ENCODE data around the gene H2AZ1. TPM values are rescaled to one million over a fixed set of nuclear protein-coding genes. Genes with fewer than 3 reads are reported as not detected.
"Not testable (repeated sequence)": the region's sequence is repeated elsewhere in the genome, so short reads cannot be mapped to it uniquely, and the experiment has no call there.

H2AZ1 gene
- total RNA-seq, 2 donors from 2014 or later, result 417 to 443 TPM

GRCh38 chr4:99961711-99962110, 11.6 kb upstream of the H2AZ1 start:
- H3K36me3 Mint-ChIP-seq (ENCODE audit: insufficient read depth in 2 of 2), result peaks cover 5% of the 10 kb centered on the region in 2 donors
- no peak for DNase-seq
- H3K4me3 Mint-ChIP-seq, result no peak overlapping the region
- peaks cover 5% of the 10 kb centered on the region in 2 donors for H3K9me3 Mint-ChIP-seq
- H3K27ac Mint-ChIP-seq, result no peak overlapping the region
- no peak for ATAC-seq (replicated peaks in 1 of 2)
- H3K4me1 Mint-ChIP-seq (ENCODE audit: low read depth), result no peaks in the 10 kb centered on the region
- no peaks in the 10 kb centered on the region for H3K27me3 Mint-ChIP-seq (ENCODE audit: low read depth)

GRCh38 chr4:99960648-99961047, 10.6 kb upstream of the H2AZ1 start:
- H3K4me3 Mint-ChIP-seq, result no peak overlapping the region
- no peak for DNase-seq
- no peaks in the 10 kb centered on the region for H3K4me1 Mint-ChIP-seq (ENCODE audit: low read depth)
- H3K27ac Mint-ChIP-seq, result no peak overlapping the region
- no peaks in the 10 kb centered on the region for H3K27me3 Mint-ChIP-seq (ENCODE audit: low read depth)
- H3K36me3 Mint-ChIP-seq (ENCODE audit: insufficient read depth in 2 of 2), result peaks cover 5 to 9% of the 10 kb centered on the region in 2 donors
- peaks cover 7% of the 10 kb centered on the region in 2 donors for H3K9me3 Mint-ChIP-seq
- no peak for ATAC-seq (replicated peaks in 1 of 2)

GRCh38 chr4:99958207-99958606, 8.1 kb upstream of the H2AZ1 start:
- not testable (repeated sequence) for H3K4me1 Mint-ChIP-seq (ENCODE audit: low read depth); H3K4me3 Mint-ChIP-seq

GRCh38 chr4:99950913-99951254, 809 bp upstream of the H2AZ1 start:
- H3K27ac Mint-ChIP-seq, result no peak overlapping the region
- DNase-seq (no peak), ATAC-seq (replicated peaks in 1 of 2) (no peak)
- peaks cover 4 to 15% of the 10 kb centered on the region in 2 donors for H3K36me3 Mint-ChIP-seq (ENCODE audit: insufficient read depth in 2 of 2)
- peaks cover 22% of the 10 kb centered on the region for H3K4me1 Mint-ChIP-seq (ENCODE audit: low read depth)
- H3K27me3 Mint-ChIP-seq (ENCODE audit: low read depth), result no peaks in the 10 kb centered on the region
- H3K9me3 Mint-ChIP-seq, result peaks cover 2% of the 10 kb centered on the region in 2 donors
- no peak overlapping the region for H3K4me3 Mint-ChIP-seq

More at GRCh38 chr4:99958207-99958606, 8.1 kb upstream of the H2AZ1 start:
- not testable (repeated sequence) for DNase-seq; H3K9me3 Mint-ChIP-seq; H3K36me3 Mint-ChIP-seq (ENCODE audit: insufficient read depth in 2 of 2); H3K27me3 Mint-ChIP-seq (ENCODE audit: low read depth); H3K27ac Mint-ChIP-seq; ATAC-seq (replicated peaks in 1 of 2)

- H3K9me3 Mint-ChIP-seq, result no peaks in the 10 kb centered on the region
- ATAC-seq (replicated peaks in 1 of 2), result peak; percentile 36 to 41
- no peaks in the 10 kb centered on the region for H3K27me3 Mint-ChIP-seq (ENCODE audit: low read depth)
- H3K36me3 Mint-ChIP-seq (ENCODE audit: insufficient read depth in 2 of 2), result peaks cover 10 to 20% of the 10 kb centered on the region in 2 donors
- no peak overlapping the region for H3K4me3 Mint-ChIP-seq
- H3K4me1 Mint-ChIP-seq (ENCODE audit: low read depth), result peaks cover 38% of the 10 kb centered on the region
- H3K27ac Mint-ChIP-seq, result no peak overlapping the region
- DNase-seq, result peak; percentile 90 to 92
These were observed 759 bp downstream of the H2AZ1 start for GRCh38 chr4:99949034-99949998.

GRCh38 chr4:99947608-99948007, 2.5 kb downstream of the H2AZ1 start:
- no peak for ATAC-seq (replicated peaks in 1 of 2)

GRCh38 chr4:99947190-99947578, 2.9 kb downstream of the H2AZ1 start:
- Mint-ChIP-seq H3K4me3 (no peak overlapping the region), H3K27ac (no peak overlapping the region), H3K4me1 (ENCODE audit: low read depth) (peaks cover 51% of the 10 kb centered on the region), H3K9me3 (peaks cover 0 to 3% of the 10 kb centered on the region in 2 donors), H3K27me3 (ENCODE audit: low read depth) (no peaks in the 10 kb centered on the region), H3K36me3 (ENCODE audit: insufficient read depth in 2 of 2) (peaks cover 13 to 32% of the 10 kb centered on the region in 2 donors)
- ATAC-seq (replicated peaks in 1 of 2), result no peak
- DNase-seq, result no peak

More at GRCh38 chr4:99947608-99948007, 2.5 kb downstream of the H2AZ1 start:
- Mint-ChIP-seq H3K36me3 (ENCODE audit: insufficient read depth in 2 of 2) (peaks cover 13 to 32% of the 10 kb centered on the region in 2 donors), H3K27ac (no peak overlapping the region), H3K4me1 (ENCODE audit: low read depth) (peaks cover 49% of the 10 kb centered on the region), H3K9me3 (peaks cover 0 to 3% of the 10 kb centered on the region in 2 donors), H3K4me3 (no peak overlapping the region), H3K27me3 (ENCODE audit: low read depth) (no peaks in the 10 kb centered on the region)
- DNase-seq, result no peak

- Mint-ChIP-seq H3K4me3 (peak within 1 kb of the TSS; percentile 95 to 99), H3K9me3 (peaks cover 0 to 3% of the 10 kb centered on the region in 2 donors), H3K27me3 (ENCODE audit: low read depth) (no peaks in the 10 kb centered on the region), H3K27ac (peak within 1 kb of the TSS; percentile 98), H3K4me1 (ENCODE audit: low read depth) (peaks cover 51% of the 10 kb centered on the region), H3K36me3 (ENCODE audit: insufficient read depth in 2 of 2) (peaks cover 13 to 32% of the 10 kb centered on the region in 2 donors)
- ATAC-seq (replicated peaks in 1 of 2) (peak; percentile 54 to 56), DNase-seq (peak; percentile 87 to 89)
These were observed 3.5 kb downstream of the H2AZ1 start, which contains the start of gene DNAJB14 for GRCh38 chr4:99946356-99947189. Gene DNAJB14 (minus strand): TSS chr4:99946618. CDS start chr4:99946571, 47 bp downstream.

- Mint-ChIP-seq H3K27me3 (ENCODE audit: low read depth) (no peaks in the 10 kb centered on the region), H3K9me3 (peaks cover 0 to 3% of the 10 kb centered on the region in 2 donors), H3K36me3 (ENCODE audit: insufficient read depth in 2 of 2) (peaks cover 13 to 35% of the 10 kb centered on the region in 2 donors), H3K27ac (peak overlapping the region; percentile 98), H3K4me1 (ENCODE audit: low read depth) (peaks cover 58% of the 10 kb centered on the region), H3K4me3 (peak overlapping the region; percentile 95 to 99)
- ATAC-seq (replicated peaks in 1 of 2) (peak in 1 of 2 donors; percentile 4), DNase-seq (peak in 1 of 2 donors; percentile 51)
These were observed 4.2 kb downstream of the H2AZ1 start for GRCh38 chr4:99945718-99946355.

- peak overlapping the region; percentile 88 for H3K27ac Mint-ChIP-seq
- H3K9me3 Mint-ChIP-seq, result peaks cover 0 to 3% of the 10 kb centered on the region in 2 donors
- no peak for DNase-seq
- H3K27me3 Mint-ChIP-seq (ENCODE audit: low read depth), result no peaks in the 10 kb centered on the region
- no peak for ATAC-seq (replicated peaks in 1 of 2)
- H3K4me1 Mint-ChIP-seq (ENCODE audit: low read depth), result peaks cover 58% of the 10 kb centered on the region
- peak overlapping the region; percentile 95 to 99 for H3K4me3 Mint-ChIP-seq
- H3K36me3 Mint-ChIP-seq (ENCODE audit: insufficient read depth in 2 of 2), result peaks cover 13 to 35% of the 10 kb centered on the region in 2 donors
These were observed 6.1 kb downstream of the H2AZ1 start for GRCh38 chr4:99943904-99944437.

GRCh38 chr4:99938243-99938753, 11.8 kb downstream of the H2AZ1 start:
- DNase-seq, result no peak
- H3K4me3 Mint-ChIP-seq, result no peak overlapping the region
- ATAC-seq (replicated peaks in 1 of 2), result no peak
- peaks cover 31% of the 10 kb centered on the region for H3K4me1 Mint-ChIP-seq (ENCODE audit: low read depth)
- H3K9me3 Mint-ChIP-seq, result peaks cover 0 to 2% of the 10 kb centered on the region in 2 donors
- no peaks in the 10 kb centered on the region for H3K27me3 Mint-ChIP-seq (ENCODE audit: low read depth)
- peaks cover 12 to 34% of the 10 kb centered on the region in 2 donors for H3K36me3 Mint-ChIP-seq (ENCODE audit: insufficient read depth in 2 of 2)
- H3K27ac Mint-ChIP-seq, result no peak overlapping the region

GRCh38 chr4:99934891-99935290, 15.2 kb downstream of the H2AZ1 start:
- H3K9me3 Mint-ChIP-seq, result peaks cover 0 to 2% of the 10 kb centered on the region in 2 donors
- ATAC-seq (replicated peaks in 1 of 2) (no peak), DNase-seq (no peak)
- H3K4me3 Mint-ChIP-seq, result no peak overlapping the region
- peaks cover 15 to 36% of the 10 kb centered on the region in 2 donors for H3K36me3 Mint-ChIP-seq (ENCODE audit: insufficient read depth in 2 of 2)
- peak overlapping the region; percentile 50 for H3K27ac Mint-ChIP-seq
- peaks cover 34% of the 10 kb centered on the region for H3K4me1 Mint-ChIP-seq (ENCODE audit: low read depth)
- no peaks in the 10 kb centered on the region for H3K27me3 Mint-ChIP-seq (ENCODE audit: low read depth)

Measured in activated T-cell treated with anti-CD3 and anti-CD28 coated beads, Interleukin-2, amount 50 U/mL, for 72 hours (primary cell).